Stimulated activated CD4-positive, alpha-beta T cell treated with anti-CD3 and anti-CD28 coated beads, Interleukin-1b, Interleukin-23, amount 100 ng/mL, for 48 hours (primary cell): ENCODE measurements around the gene SYNM.

ENCODE experiments used
- DNase-seq: peaks from one replicate; pipeline ENCODE4 v3.0.0-alpha.2; 2020

Gene SYNM

DNA sequence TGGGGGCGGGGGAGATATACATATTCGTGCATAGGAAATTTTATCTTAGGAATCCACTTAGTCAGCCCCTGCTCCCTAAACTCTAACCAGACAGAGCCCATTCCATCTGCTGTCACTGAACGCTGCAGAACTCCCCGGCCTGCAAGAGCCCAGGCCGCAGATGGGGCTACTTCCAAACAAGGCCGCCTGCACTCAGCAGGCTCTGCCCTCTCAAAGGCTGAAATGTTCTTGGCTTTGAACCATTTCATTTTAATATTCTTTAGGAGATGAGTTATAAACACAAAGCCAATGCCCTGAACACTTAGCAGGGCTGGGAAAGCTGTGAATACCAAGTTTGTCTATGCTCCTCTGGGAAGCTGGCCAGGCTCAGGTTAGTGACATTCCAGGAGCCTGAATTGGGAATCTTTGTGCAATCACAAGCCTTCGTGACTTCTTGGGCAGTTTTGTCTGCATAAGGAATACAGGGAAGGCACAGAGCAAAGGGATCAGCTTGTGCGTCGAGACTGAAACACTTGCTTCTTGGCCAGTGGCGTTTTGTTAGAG is 65.0 kb downstream of the SYNM start:
- no peak for DNase-seq

DNA sequence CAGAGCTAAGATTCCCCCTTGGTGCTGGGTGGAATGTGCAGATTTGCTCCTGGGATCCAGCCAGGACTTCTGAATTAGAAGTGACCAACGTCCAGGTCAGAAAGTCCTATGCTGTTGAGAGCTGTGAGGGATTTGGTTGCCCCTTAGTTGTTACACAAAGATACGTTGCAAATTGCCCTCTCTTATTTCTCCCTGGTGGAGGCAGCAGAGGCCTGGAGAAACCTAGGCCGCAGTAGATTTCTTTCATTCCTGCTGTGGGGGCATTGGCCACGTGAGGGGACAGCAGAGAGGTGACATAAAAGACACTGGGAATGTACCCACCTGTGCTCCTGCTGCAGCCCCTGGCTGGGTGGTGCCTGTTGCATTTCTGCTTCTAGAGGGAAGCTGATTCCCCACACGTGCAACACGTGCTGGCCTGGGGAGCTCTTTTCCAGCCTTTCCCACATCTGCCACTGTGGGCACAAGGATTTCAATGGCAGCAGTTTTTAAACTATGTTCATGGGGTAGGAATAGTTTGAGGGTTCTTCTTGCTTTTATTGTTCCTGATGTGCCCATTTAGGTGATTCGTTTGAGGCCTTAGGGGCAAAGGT is 65.7 kb downstream of the SYNM start:
- no peak for DNase-seq

DNA sequence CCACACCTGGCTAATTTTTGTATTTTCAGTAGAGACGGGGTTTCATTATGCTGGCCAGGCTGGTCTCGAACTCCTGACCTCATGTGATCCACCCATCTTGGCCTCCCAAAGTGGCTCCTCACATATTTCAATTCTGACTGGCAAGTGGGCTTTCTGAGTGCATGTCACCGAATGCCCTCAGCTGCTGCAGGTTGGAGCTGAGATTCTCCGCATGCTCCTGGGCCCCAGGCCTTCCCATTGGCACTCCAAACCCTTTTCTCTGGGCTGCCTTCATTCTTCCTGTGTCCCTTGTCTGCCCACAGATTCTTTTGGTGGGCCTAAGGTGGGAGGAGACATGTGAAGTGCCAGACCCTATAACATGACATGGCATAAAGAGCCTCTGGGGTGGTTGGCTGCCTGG is 67.3 kb downstream of the SYNM start:
- no peak for DNase-seq

DNA sequence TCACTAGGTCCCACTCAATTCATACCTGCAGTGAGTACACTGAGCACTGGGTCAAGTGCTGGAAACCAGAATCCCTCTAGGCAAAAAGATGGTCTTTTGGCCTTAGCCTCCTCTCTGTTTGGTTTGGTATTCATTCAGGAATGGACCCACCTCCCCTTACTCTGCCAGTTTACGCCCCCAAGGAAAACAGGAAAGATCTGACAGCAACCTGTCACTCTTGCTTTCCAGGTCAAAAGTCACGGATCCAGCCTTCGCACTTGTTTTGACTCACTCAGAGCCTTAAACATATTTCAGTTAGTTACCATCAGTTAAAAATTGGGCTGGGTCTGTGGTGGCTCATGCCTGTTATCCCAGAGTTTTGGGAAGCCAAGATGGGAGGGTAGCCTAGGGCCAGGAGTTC is 68.1 kb downstream of the SYNM start:
- DNase-seq, result no peak

DNA sequence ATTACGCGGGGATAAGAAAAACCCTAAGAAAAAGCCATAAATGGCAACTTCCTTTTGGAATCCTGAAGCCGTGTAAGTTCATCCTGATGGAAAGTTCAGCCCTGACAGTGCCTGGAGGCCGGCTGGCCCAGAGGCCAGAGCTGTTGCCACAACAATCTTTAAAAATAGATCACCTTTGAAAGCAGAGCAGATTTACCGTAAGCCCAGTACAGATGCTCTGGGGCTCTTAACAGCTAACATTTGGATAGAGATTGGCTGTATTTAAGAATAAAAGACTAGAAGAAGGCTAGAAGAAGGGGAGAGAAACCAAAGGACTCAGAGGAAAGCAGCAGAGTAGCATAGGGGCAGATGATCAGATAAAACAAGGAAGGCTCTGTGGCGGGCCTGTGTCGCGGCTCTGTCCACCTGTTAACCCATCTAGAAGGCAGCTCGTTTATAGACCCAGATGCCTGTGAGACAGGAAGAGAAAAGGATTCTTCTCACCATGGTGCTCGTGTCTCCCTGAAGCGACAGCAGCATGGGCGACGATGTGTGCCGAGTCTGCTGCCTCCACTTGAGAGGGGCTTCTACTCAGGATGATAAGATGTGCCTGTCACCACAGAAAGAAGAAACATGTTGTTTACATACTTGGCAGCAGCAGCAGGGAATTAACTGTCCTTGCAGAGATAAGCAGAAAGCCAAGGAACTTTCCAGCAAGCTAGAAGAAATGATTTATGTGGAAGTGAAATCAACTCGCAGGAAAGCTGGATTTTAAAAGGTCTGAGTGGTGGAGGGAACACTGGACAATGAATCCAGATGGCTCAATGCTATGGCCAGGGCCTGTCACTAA is 69.9 kb downstream of the SYNM start:
- DNase-seq, result no peak

DNA sequence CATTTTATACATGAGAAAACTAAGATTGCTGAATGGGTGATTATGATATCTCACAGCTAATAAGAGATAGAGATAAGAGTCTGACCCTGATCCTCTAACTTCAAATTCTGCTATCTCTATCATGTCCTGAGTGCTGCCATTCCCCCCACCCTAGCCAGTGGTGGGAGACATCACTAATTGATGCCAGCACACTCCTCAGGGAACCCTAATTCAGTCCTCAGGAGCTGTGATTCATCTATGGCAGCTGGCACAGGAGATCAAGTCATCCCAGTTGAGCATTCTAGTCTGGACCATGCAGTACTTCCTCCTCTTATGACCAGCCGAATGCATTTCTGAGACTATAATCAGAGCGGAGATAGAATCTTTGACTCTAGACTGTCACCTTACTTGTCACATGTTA is 71.9 kb downstream of the SYNM start:
- DNase-seq, result no peak

DNA sequence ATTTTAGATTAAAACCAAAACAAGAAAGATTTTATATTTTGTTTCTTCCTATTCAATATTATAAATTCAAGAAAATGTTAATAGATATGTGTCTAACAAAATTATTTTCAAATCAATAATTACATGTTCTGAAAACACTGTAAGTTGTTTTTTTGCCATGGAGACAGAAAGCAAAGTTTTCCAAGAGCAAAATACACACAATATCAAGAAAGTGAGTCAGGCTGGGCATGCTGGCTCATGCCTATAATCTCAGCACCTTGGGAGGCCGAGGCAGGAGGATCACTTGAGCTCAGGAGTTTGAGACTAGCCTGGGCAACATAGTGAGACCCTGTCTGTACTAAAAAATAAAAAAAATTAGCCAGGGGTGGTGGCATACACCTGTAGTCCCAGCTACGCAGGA is 72.8 kb downstream of the SYNM start:
- DNase-seq, result no peak

DNA sequence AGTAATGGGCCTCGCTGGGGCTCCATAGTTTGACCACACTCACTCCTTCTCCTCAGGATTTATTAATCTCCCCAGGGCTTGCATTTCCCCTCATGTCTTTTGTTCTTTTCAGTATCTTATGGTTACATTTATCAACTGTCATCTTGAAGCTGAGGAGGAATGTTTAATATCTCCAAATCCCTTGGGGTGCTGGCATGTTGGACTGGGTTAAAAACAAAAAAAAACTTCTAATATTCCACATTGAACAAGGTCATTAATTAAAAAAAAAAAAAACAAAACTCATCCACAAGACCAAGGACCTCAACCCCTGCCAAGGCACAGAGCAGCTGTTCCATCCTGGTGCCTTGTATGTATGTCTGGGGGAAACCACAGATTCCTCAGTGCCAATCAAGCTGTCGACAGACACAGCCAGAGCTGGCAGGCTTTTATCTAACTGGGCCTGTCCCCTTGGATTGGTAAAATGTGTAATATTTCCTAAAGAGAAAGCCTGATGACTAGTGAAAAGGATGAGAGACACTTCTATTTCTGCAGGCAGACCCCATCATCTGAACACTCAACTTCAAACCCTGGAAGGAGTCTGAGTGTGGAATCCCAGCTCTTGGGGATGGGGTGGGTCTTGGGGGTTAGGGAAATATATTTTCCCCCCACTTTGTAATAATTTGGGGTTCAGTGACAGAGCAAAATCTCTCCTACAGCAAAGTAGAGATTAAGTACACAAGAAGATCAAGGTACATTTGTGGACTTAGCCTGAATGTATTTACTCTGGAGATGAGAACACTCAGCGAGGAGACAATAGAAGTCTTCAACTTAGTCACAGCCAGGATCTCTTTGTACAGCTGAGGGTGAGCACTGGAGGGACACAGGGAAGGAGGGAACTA is 75.4 kb downstream of the SYNM start:
- no peak for DNase-seq

DNA sequence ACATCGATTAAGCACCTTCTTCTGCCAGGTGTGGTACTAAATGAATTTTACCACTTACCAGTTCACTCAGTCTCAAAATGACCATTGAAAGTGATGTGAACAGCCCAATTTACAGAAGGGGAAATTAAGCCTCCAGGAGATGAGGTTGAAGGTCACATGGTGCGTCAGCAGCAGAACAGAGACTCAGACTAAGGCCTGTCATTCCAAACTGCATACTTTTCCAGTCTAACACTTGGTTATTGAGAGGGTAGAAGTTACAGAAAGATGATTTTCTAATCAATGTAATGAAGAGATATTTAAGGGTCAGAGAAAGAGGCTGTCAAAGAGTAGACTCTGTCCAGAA is 76.1 kb downstream of the SYNM start:
- DNase-seq, result no peak

DNA sequence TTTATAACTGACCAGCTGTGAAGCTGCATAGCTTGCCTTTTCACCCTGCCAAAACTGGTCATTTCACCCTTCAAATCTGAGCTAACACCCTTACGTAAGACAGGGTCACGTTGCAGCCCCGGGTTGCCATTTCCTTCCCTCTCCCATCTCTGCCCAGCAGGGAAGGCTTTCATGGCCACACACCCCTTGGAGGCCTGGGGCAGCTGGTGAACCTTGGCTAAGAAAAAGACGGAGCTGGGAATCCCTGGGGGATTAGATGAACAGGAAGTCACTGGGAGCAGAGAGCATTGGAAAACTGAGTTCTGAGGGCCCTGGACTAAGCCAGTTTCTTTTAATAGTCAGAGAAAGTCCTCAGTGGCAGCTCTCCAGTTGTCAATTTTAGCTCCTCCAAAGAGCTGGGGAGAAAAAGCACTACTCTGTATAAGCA is 76.7 kb downstream of the SYNM start:
- DNase-seq, result no peak

DNA sequence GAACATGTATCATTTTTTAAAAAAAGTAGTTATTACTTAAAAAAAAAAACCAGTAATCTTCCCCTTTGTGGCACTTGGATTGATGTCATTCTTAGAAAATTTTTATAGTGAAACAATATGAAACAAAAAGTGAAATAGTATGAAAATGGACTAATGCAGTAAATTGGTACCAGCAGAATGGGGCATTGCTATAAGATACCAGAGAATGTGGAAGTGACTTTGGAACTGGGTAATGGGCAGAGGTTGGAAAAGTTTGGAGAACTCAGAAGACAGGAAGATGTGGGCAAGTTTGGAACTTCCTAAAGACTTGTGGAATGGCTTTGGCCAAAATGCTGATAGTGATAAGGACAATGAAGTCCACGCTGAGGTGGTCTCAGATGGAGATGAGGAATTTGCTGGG is 77.9 kb downstream of the SYNM start:
- no peak for DNase-seq
